NCI-H345 (cell line): ENCODE results near the gene TMEM87B.

ENCODE experiments used
- DNase-seq: peaks from one replicate; lab custom pipeline; 2025; lab: John Stamatoyannopoulos, UW

TMEM87B gene

GRCh38 chr2:112150851-112151250 lies 95.8 kb downstream of the TMEM87B start:
- no peak for DNase-seq

GRCh38 chr2:112151271-112151670 lies 96.2 kb downstream of the TMEM87B start:
- no peak for DNase-seq

- DNase-seq: no peak
Observed at GRCh38 chr2:112151701-112152440, 96.8 kb downstream of the TMEM87B start.

GRCh38 chr2:112152476-112153178 lies 97.6 kb downstream of the TMEM87B start:
- DNase-seq: no peak

- no peak for DNase-seq
Observed at GRCh38 chr2:112153179-112153490, 98.1 kb downstream of the TMEM87B start.

GRCh38 chr2:112153501-112153900 lies 98.4 kb downstream of the TMEM87B start:
- DNase-seq: no peak

- DNase-seq: no peak
Observed at GRCh38 chr2:112154246-112155117, 99.4 kb downstream of the TMEM87B start.

- DNase-seq: no peak
Observed at GRCh38 chr2:112155331-112156151, 100.5 kb downstream of the TMEM87B start.

- no peak for DNase-seq
Observed at GRCh38 chr2:112156152-112156986, 101.3 kb downstream of the TMEM87B start.

- DNase-seq: no peak
Observed at GRCh38 chr2:112157472-112157871, 102.4 kb downstream of the TMEM87B start.

GRCh38 chr2:112159454-112159921 lies 104.4 kb downstream of the TMEM87B start:
- no peak for DNase-seq

GRCh38 chr2:112160283-112161250 lies 105.5 kb downstream of the TMEM87B start:
- DNase-seq: peak; percentile 44

- peak; percentile 88 for DNase-seq
Observed at GRCh38 chr2:112161431-112162145, 106.5 kb downstream of the TMEM87B start.

- no peak for DNase-seq
Observed at GRCh38 chr2:112162341-112162740, 107.3 kb downstream of the TMEM87B start.

GRCh38 chr2:112162956-112163355 lies 107.9 kb downstream of the TMEM87B start:
- no peak for DNase-seq

- DNase-seq: no peak
Observed at GRCh38 chr2:112163541-112163981, 108.5 kb downstream of the TMEM87B start.

GRCh38 chr2:112164876-112165275 lies 109.8 kb downstream of the TMEM87B start:
- no peak for DNase-seq

- no peak for DNase-seq
Observed at GRCh38 chr2:112165296-112165695, 110.2 kb downstream of the TMEM87B start.
